ENCODE measurements around the gene CACNG6.
"Not testable (repeated sequence)": the region's sequence is repeated elsewhere in the genome, so short reads cannot be mapped to it uniquely, and the experiment has no call there.

Gene CACNG6

GRCh38 chr19:54035215-54036178 lies 44.1 kb downstream of the CACNG6 start:
- Histone ChIP-seq H3K36me3 (ENCODE audit: control insufficient read depth, insufficient read depth, low read length) (no peaks in the 10 kb centered on the region), H3K9me3 (ENCODE audit: control insufficient read depth, low read length) (no peaks in the 10 kb centered on the region), H3K27me3 (ENCODE audit: control insufficient read depth, insufficient read depth, low read length) (peaks cover 5% of the 10 kb centered on the region), H3K4me3 (ENCODE audit: low read length) (no peak overlapping the region), H3K9ac (ENCODE audit: low read length) (no peak overlapping the region), H3K4me1 (ENCODE audit: control insufficient read depth, insufficient read depth, low read length) (no peaks in the 10 kb centered on the region)

GRCh38 chr19:54036542-54036941 lies 45.1 kb downstream of the CACNG6 start:
- not testable (repeated sequence) for H3K36me3 ChIP-seq (ENCODE audit: control insufficient read depth, insufficient read depth, low read length); H3K27me3 ChIP-seq (ENCODE audit: control insufficient read depth, insufficient read depth, low read length); H3K4me1 ChIP-seq (ENCODE audit: control insufficient read depth, insufficient read depth, low read length); H3K4me3 ChIP-seq (ENCODE audit: low read length); H3K9me3 ChIP-seq (ENCODE audit: control insufficient read depth, low read length); H3K9ac ChIP-seq (ENCODE audit: low read length)

- H3K9me3 ChIP-seq (ENCODE audit: control insufficient read depth, low read length), result no peaks in the 10 kb centered on the region
- no peak overlapping the region for H3K4me3 ChIP-seq (ENCODE audit: low read length)
- H3K36me3 ChIP-seq (ENCODE audit: control insufficient read depth, insufficient read depth, low read length), result no peaks in the 10 kb centered on the region
- H3K27me3 ChIP-seq (ENCODE audit: control insufficient read depth, insufficient read depth, low read length), result peaks cover 4% of the 10 kb centered on the region
- H3K9ac ChIP-seq (ENCODE audit: low read length), result no peak overlapping the region
- H3K4me1 ChIP-seq (ENCODE audit: control insufficient read depth, insufficient read depth, low read length), result no peaks in the 10 kb centered on the region
Measured at GRCh38 chr19:54040003-54040402, 48.6 kb downstream of the CACNG6 start.

GRCh38 chr19:54041969-54042606 lies 50.7 kb downstream of the CACNG6 start:
- Histone ChIP-seq H3K27me3 (ENCODE audit: control insufficient read depth, insufficient read depth, low read length) (peaks cover 4% of the 10 kb centered on the region), H3K36me3 (ENCODE audit: control insufficient read depth, insufficient read depth, low read length) (no peaks in the 10 kb centered on the region), H3K9me3 (ENCODE audit: control insufficient read depth, low read length) (no peaks in the 10 kb centered on the region), H3K4me1 (ENCODE audit: control insufficient read depth, insufficient read depth, low read length) (no peaks in the 10 kb centered on the region), H3K4me3 (ENCODE audit: low read length) (no peak overlapping the region), H3K9ac (ENCODE audit: low read length) (no peak overlapping the region)

- Histone ChIP-seq H3K9ac (ENCODE audit: low read length) (no peak overlapping the region), H3K4me3 (ENCODE audit: low read length) (no peak overlapping the region), H3K4me1 (ENCODE audit: control insufficient read depth, insufficient read depth, low read length) (no peaks in the 10 kb centered on the region), H3K36me3 (ENCODE audit: control insufficient read depth, insufficient read depth, low read length) (no peaks in the 10 kb centered on the region), H3K27me3 (ENCODE audit: control insufficient read depth, insufficient read depth, low read length) (peaks cover 4% of the 10 kb centered on the region), H3K9me3 (ENCODE audit: control insufficient read depth, low read length) (no peaks in the 10 kb centered on the region)
Measured at GRCh38 chr19:54042989-54043388, 51.6 kb downstream of the CACNG6 start.

GRCh38 chr19:54045771-54046170 lies 54.3 kb downstream of the CACNG6 start:
- peaks cover 4% of the 10 kb centered on the region for H3K27me3 ChIP-seq (ENCODE audit: control insufficient read depth, insufficient read depth, low read length)
- no peak overlapping the region for H3K4me3 ChIP-seq (ENCODE audit: low read length)

GRCh38 chr19:54047616-54048015 lies 56.2 kb downstream of the CACNG6 start:
- Histone ChIP-seq H3K9me3 (ENCODE audit: control insufficient read depth, low read length) (no peaks in the 10 kb centered on the region), H3K4me3 (ENCODE audit: low read length) (no peak overlapping the region), H3K27me3 (ENCODE audit: control insufficient read depth, insufficient read depth, low read length) (peaks cover 4% of the 10 kb centered on the region), H3K36me3 (ENCODE audit: control insufficient read depth, insufficient read depth, low read length) (no peaks in the 10 kb centered on the region), H3K4me1 (ENCODE audit: control insufficient read depth, insufficient read depth, low read length) (no peaks in the 10 kb centered on the region), H3K9ac (ENCODE audit: low read length) (no peak overlapping the region)

More at GRCh38 chr19:54045771-54046170, 54.3 kb downstream of the CACNG6 start:
- Histone ChIP-seq H3K9ac (ENCODE audit: low read length) (no peak overlapping the region), H3K4me1 (ENCODE audit: control insufficient read depth, insufficient read depth, low read length) (no peaks in the 10 kb centered on the region), H3K36me3 (ENCODE audit: control insufficient read depth, insufficient read depth, low read length) (no peaks in the 10 kb centered on the region), H3K9me3 (ENCODE audit: control insufficient read depth, low read length) (no peaks in the 10 kb centered on the region)
